SK-N-MC (cell line): ENCODE results near the gene ITIH6.

ENCODE experiments used
- DNase-seq: peaks from one replicate; pipeline ENCODE4 v3.0.0-alpha.2; 2011; ENCODE audit warnings: low read depth, low spot score
- H3K27ac ChIP-seq: fragments of 200-600 bp; sonication (generic); 2 replicates; pipeline ENCODE4 v1.5.1; 2016; ENCODE audit warnings: mixed run types
- H3K36me3 ChIP-seq: fragments of 200-600 bp; sonication (generic); 2 replicates; pipeline ENCODE4 v1.6.1; 2017; ENCODE audit warnings: antibody characterized with exemption, low read length, mixed read lengths; ENCODE audit not compliant: insufficient read depth
- H3K4me3 ChIP-seq: fragments of 200-600 bp; sonication (generic); 2 replicates; pipeline ENCODE4 v1.5.1; 2016
- H3K9ac ChIP-seq: fragments of 200-600 bp; sonication (generic); 2 replicates; pipeline ENCODE4 v1.8.0; 2017; ENCODE audit warnings: mixed run types, mixed read lengths; ENCODE audit not compliant: insufficient read length
- H3K9me3 ChIP-seq: fragments of 200-600 bp; sonication (generic); 2 replicates; pipeline ENCODE4 v1.6.1; 2017; ENCODE audit warnings: low read depth, mild to moderate bottlenecking, antibody characterized with exemption, low read length, moderate library complexity, mixed read lengths
- EZH2 ChIP-seq: fragments of 200-600 bp; sonication (generic); IDR thresholded peaks from one replicate; pipeline ENCODE4 v1.6.1; 2017; ENCODE audit warnings: antibody characterized with exemption
- FOXP2 ChIP-seq: optimal IDR thresholded peaks from 2 replicates; pipeline ENCODE3; 2011; ENCODE audit warnings: mild to moderate bottlenecking, moderate library complexity; ENCODE audit not compliant: insufficient read depth; ENCODE audit errors: extremely low read length, control extremely low read depth
- POLR2AphosphoS5 ChIP-seq: IDR thresholded peaks from 2 replicates; pipeline ENCODE4 v1.6.1; 2012; ENCODE audit warnings: mild to moderate bottlenecking, low read depth, low read length, borderline replicate concordance

The ITIH6 gene

DNA sequence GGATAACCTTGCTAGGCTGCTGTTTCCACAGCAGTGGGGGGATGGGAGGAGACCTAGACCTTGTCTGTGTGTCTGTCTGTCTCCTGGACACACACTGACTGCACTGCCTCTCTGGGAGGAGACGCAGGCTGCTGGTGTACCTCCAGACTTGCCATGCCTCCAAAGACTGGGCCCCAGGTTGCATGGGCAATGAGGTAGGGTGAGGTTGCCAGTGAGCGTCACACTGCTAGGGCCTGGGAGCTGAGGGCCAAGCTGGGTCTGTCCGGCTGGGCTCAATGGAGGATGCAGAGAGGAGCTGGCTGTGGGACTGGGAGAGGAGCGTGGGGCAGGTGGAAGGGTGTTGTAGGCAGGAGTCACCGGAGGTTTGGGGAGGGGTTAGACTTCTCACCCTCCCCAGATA, 26.1 kb upstream of the ITIH6 start:
- DNase-seq = no peak
- TF ChIP-seq FOXP2 (no peak), POLR2AphosphoS5 (no peak), EZH2 (no peak)
- Histone ChIP-seq H3K9ac (no peak overlapping the region), H3K27ac (no peak overlapping the region), H3K36me3 (no peaks in the 10 kb centered on the region), H3K9me3 (no peaks in the 10 kb centered on the region), H3K4me3 (no peak overlapping the region)

DNA sequence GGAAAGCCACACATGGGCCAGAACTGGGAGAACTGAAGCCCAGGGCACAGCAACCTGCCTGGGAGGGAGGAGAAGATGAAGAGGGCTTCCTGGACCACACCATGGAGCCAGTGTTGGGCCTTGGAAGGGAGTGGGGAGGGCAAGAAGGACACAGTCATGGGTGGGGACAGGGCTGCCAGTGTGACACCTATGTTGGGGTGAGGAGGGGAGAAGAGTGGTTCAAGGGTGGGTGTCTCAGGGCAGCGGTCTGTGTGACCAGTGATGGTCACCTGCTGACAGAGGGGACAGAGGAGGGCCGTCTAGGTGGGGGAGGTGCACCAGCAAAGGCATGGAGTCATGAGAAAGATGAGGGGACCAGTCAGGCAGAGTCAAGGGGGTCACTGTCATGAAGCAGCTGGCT, 23.3 kb upstream of the ITIH6 start:
- H3K9ac ChIP-seq = no peak overlapping the region
- no peaks in the 10 kb centered on the region for H3K9me3 ChIP-seq
- no peaks in the 10 kb centered on the region for H3K36me3 ChIP-seq
- no peak for DNase-seq
- H3K27ac ChIP-seq = no peak overlapping the region
- no peak for TF ChIP-seq POLR2AphosphoS5
- TF ChIP-seq FOXP2 = no peak
- no peak for TF ChIP-seq EZH2
- no peak overlapping the region for H3K4me3 ChIP-seq

DNA sequence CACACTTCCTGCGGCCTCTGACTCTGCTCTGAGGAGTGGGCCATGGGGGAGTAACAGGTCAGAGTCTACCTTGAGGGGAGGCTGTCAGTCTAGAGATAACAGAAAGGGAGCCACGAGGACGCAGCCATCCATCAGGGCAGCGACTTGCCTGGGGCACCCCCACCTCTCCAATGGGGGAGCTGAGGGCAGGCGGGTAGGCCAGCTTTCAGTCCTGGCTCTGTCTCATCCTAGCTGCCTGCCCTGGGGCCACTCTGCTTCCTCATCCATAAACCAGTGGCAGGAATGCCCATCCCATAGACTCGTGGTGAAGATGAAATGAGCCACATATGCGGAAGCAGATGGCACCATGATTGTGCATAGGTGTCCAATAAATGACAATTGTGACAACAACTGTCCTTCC, 22.7 kb upstream of the ITIH6 start:
- Histone ChIP-seq H3K27ac (no peak overlapping the region), H3K36me3 (no peaks in the 10 kb centered on the region; the same call in 1 of the 2 replicates), H3K9me3 (no peaks in the 10 kb centered on the region), H3K9ac (no peak overlapping the region), H3K4me3 (no peak overlapping the region)
- TF ChIP-seq EZH2 (no peak), POLR2AphosphoS5 (no peak), FOXP2 (no peak)
- DNase-seq = no peak

DNA sequence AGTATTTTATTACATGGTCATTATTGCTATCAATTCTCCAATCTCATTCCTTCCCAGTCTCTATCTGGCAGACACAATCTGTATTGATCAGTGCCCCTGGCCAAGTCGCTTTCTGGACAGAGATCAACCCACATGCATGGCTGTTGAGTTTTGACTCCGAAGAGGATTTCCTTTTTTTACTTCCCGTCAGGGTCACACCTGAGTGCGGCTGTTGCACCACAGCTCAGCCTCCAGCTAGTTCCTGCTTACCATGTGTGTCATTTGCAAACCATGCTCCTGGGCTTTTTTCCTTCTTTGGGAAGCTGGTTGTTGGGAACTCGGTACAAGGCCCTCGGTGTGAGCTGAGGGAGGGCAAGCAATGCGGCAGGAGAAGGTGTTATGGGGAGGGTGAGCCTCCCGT, 21.1 kb upstream of the ITIH6 start:
- no peak overlapping the region for H3K9ac ChIP-seq
- H3K36me3 ChIP-seq = peaks cover 13% of the 10 kb centered on the region; the same call in 1 of the 2 replicates
- H3K9me3 ChIP-seq = no peaks in the 10 kb centered on the region
- H3K4me3 ChIP-seq = no peak overlapping the region
- H3K27ac ChIP-seq = no peak overlapping the region
- no peak for DNase-seq
- no peak for TF ChIP-seq POLR2AphosphoS5
- TF ChIP-seq EZH2 = no peak
- TF ChIP-seq FOXP2 = no peak

DNA sequence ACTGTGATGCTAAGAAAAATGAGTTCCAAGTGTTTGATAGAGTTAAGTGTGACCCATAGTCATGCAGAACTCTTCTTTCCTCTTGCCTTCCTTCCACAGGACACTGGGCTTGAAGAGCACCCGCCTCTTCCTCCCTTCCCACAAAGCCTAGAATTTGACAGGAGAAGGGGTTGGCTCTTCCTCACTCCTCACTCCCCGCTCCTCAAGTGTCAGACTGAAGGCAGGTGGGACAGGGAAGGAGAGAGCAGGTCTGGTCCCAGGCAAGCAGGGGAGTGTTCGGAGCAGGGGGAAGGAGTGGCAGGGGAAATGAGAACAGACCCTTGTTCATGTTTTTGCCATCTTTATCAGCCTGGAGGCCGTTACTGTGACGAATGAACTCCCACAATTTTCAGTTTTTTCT, 20.2 kb upstream of the ITIH6 start:
- no peak for TF ChIP-seq FOXP2
- no peak for TF ChIP-seq POLR2AphosphoS5
- TF ChIP-seq EZH2 = no peak
- Histone ChIP-seq H3K36me3 (peaks cover 22% of the 10 kb centered on the region; the same call in 1 of the 2 replicates), H3K4me3 (no peak overlapping the region), H3K9ac (no peak overlapping the region), H3K9me3 (no peaks in the 10 kb centered on the region), H3K27ac (no peak overlapping the region)
- no peak for DNase-seq

DNA sequence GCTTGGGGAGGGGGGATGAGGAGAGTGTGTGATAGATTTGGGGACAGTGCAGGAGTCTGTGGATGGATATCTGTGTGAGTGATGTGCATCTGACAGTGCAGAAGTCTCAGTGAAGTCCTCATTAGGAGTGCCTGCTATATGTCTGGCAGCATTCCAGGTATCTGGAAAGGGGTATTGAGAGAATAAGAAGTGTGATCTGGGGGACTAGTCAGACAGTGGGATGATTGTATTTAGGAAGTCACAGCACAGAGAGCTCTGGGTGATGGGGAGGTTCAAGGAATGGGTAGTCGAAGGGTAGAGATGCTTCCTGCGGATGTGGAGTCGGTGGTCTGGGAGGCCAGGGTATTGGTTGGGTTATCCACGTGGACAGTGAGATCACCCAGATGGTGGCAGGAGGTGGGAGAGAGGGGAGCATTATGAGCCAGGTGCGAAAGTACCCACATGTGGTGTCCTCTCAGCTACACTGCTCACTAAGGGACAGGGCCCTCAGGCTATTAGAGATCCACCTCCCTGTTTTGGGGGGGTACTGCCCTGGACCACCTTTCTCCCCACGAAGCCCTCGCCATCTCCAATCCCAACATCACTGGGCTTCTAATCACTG, 19.3 kb upstream of the ITIH6 start:
- TF ChIP-seq FOXP2 (no peak), EZH2 (no peak), POLR2AphosphoS5 (no peak)
- no peak overlapping the region for H3K9ac ChIP-seq
- no peak overlapping the region for H3K4me3 ChIP-seq
- DNase-seq = no peak
- peaks cover 30% of the 10 kb centered on the region; the same call in 1 of the 2 replicates for H3K36me3 ChIP-seq
- no peaks in the 10 kb centered on the region for H3K9me3 ChIP-seq
- no peak overlapping the region for H3K27ac ChIP-seq

DNA sequence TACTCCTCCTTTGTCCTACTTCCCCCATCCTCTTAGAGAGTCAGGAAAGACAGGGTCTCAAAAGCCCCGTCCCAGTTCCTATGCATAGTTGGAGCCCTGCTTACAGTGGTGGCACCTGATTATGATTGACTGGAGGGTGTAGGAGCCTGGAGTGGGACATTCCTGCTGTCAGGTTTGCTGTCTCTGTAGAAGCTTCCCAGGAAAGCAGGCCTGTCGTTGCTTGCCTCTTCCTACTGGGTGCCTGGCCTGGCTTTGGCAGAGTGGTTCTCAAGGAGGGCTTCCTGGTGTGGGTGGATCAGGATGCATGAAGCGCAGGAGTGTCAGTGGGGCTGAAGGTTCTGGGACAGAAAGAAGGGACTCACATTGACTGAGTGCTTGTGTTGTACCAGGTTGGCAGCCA, 14.3 kb upstream of the ITIH6 start:
- DNase-seq = no peak
- no peaks in the 10 kb centered on the region for H3K9me3 ChIP-seq
- H3K9ac ChIP-seq = no peak overlapping the region
- H3K27ac ChIP-seq = no peak overlapping the region
- peaks cover 57% of the 10 kb centered on the region; the same call in 1 of the 2 replicates for H3K36me3 ChIP-seq
- H3K4me3 ChIP-seq = no peak overlapping the region
- no peak for TF ChIP-seq POLR2AphosphoS5
- TF ChIP-seq FOXP2 = no peak
- TF ChIP-seq EZH2 = no peak

DNA sequence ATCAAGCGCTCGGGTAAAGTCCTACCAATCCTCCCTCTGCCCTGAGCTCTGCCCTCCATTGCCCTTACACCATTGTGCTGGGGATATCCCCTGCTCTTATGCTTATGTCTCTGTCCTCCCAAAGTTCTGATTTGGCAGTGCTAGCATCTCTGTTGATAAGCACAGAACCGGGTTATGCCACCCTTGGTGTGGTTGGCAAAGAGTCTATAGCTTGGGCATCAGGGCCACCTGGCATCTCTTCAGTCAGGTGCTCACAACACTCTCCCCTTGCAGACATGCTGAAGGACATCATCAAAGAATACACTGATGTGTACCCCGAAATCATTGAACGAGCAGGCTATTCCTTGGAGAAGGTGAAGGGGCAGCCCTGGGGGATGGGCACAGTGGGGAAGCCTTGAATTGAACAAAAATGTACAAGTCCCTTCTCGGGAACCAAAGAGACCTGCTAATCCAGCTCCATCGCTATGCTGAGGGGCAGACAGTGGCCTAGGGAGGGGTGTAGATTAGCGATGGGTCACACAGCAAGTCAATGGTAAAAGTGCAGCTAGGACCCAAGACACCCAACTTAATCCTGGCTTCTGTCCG, 13.3 kb upstream of the ITIH6 start:
- H3K9ac ChIP-seq = no peak overlapping the region
- H3K4me3 ChIP-seq = no peak overlapping the region
- H3K36me3 ChIP-seq = peaks cover 57% of the 10 kb centered on the region; the same call in 1 of the 2 replicates
- DNase-seq = no peak
- no peaks in the 10 kb centered on the region for H3K9me3 ChIP-seq
- TF ChIP-seq EZH2 = no peak
- no peak for TF ChIP-seq POLR2AphosphoS5
- no peak for TF ChIP-seq FOXP2
- no peak overlapping the region for H3K27ac ChIP-seq

DNA sequence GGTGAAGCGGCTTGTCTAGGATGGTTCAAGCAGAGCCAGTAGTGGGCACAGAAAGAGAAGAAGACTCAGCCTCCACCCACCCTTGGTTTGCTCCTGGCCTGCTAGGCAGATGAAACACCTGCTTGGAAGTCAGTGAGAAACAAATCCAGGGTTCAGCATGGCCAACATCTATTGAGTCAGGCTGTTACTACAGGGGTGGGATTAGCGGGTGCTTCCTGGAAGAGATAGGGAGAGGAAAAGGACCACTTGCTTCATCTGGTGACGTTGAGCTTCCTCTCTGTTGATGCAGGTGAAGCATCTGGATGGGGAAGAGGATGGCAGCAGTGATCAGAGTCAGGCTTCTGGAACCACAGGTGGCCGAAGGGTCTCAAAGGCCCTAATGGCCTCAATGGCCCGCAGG, 12.5 kb upstream of the ITIH6 start:
- H3K9ac ChIP-seq = no peak overlapping the region
- no peak overlapping the region for H3K4me3 ChIP-seq
- H3K36me3 ChIP-seq = peaks cover 56% of the 10 kb centered on the region; the same call in 1 of the 2 replicates
- H3K9me3 ChIP-seq = no peaks in the 10 kb centered on the region
- H3K27ac ChIP-seq = no peak overlapping the region
- no peak for TF ChIP-seq FOXP2
- no peak for DNase-seq
